ENCODE data around the gene MYBPC3.

Gene MYBPC3

GRCh38 chr11:47357985-47358730, 5.7 kb upstream of the MYBPC3 start:
- DNase-seq (ENCODE audit: low spot score): no peak

- no peak for DNase-seq (ENCODE audit: low spot score)
Observed at GRCh38 chr11:47356998-47357329, 4.5 kb upstream of the MYBPC3 start.

- DNase-seq (ENCODE audit: low spot score): no peak
Observed at GRCh38 chr11:47356129-47356997, 3.9 kb upstream of the MYBPC3 start.

- DNase-seq (ENCODE audit: low spot score): peak; percentile 94
Observed at GRCh38 chr11:47355283-47356128, 3.0 kb upstream of the MYBPC3 start.

GRCh38 chr11:47354913-47355282, 2.4 kb upstream of the MYBPC3 start:
- no peak for DNase-seq (ENCODE audit: low spot score)

- no peak for DNase-seq (ENCODE audit: low spot score)
Observed at GRCh38 chr11:47353978-47354774, 1.7 kb upstream of the MYBPC3 start.

GRCh38 chr11:47351156-47352126, 1.1 kb downstream of the MYBPC3 start:
- no peak for DNase-seq (ENCODE audit: low spot score)

- DNase-seq (ENCODE audit: low spot score): no peak
Observed at GRCh38 chr11:47350315-47350714, 2.2 kb downstream of the MYBPC3 start.

- DNase-seq (ENCODE audit: low spot score): no peak
Observed at GRCh38 chr11:47349521-47350095, 2.9 kb downstream of the MYBPC3 start.

GRCh38 chr11:47348859-47349258, 3.6 kb downstream of the MYBPC3 start:
- DNase-seq (ENCODE audit: low spot score): peak; percentile 47

GRCh38 chr11:47348131-47348802, 4.2 kb downstream of the MYBPC3 start:
- DNase-seq (ENCODE audit: low spot score): no peak

GRCh38 chr11:47347137-47347536, 5.4 kb downstream of the MYBPC3 start:
- DNase-seq (ENCODE audit: low spot score): no peak

GRCh38 chr11:47345890-47346563, 6.5 kb downstream of the MYBPC3 start:
- DNase-seq (ENCODE audit: low spot score): no peak

GRCh38 chr11:47342854-47343253, 9.6 kb downstream of the MYBPC3 start:
- no peak for DNase-seq (ENCODE audit: low spot score)

GRCh38 chr11:47342036-47342803, 10.3 kb downstream of the MYBPC3 start:
- no peak for DNase-seq (ENCODE audit: low spot score)

- peak; percentile 44 for DNase-seq (ENCODE audit: low spot score)
Observed at GRCh38 chr11:47340980-47341775, 11.3 kb downstream of the MYBPC3 start.

GRCh38 chr11:47340010-47340409, 12.5 kb downstream of the MYBPC3 start:
- no peak for DNase-seq (ENCODE audit: low spot score)
